HTR-8/SVneo (cell line): Measurements from ENCODE around the gene ANAPC2.
A peak's percentile ranks its signal among the peaks of the same experiment; 100 is the strongest.
"Not testable (repeated sequence)": the region's sequence is repeated elsewhere in the genome, so short reads cannot be mapped to it uniquely, and the experiment has no call there.

Experiments
- DNase-seq: peaks from one replicate; pipeline ENCODE4 v3.0.0; 2011; ENCODE audit warnings: low spot score, mixed read lengths; ENCODE audit not compliant: insufficient read length
- FAIRE-seq: peaks from 2 replicates; lab custom pipeline; 2011; peaks lifted over from hg19 to GRCh38; lab: Jason Lieb, UNC

The ANAPC2 gene

DNA sequence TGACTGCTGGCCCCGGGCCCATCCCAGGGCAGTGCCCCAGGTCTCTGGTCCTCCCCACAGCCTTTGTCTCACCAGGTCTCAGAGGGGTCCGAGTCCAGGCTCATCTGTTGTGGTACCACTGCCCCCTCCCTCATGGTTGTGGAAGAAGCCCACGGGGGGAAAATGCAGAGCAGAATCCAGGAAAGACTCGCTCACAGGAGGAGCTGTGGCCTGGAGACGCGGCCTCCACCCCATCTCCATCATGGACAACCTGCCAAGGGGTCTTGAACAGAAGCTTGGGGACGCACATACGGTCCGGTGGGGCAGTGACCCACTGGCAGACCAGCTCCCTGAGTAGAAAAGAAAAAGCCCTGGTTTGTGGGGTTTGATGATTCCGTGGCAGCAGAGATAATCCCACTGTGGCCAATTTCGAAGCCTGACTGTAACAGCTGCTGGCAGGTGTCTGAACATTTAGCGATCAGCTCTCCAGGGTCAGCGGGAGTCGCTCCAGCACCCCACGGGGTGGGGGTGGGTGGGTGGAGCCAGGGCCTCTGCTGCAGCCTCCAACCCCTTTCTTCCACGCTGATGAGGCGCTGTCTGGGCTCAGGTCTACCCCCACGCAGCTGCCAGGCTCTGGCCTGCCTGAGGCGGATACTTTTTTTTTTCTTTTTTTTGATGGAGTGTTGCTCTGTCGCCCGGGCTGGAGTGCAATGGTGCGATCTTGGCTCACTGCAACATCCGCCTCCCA, 51.3 kb downstream of the ANAPC2 start:
- FAIRE-seq (no peak), DNase-seq (no peak)

DNA sequence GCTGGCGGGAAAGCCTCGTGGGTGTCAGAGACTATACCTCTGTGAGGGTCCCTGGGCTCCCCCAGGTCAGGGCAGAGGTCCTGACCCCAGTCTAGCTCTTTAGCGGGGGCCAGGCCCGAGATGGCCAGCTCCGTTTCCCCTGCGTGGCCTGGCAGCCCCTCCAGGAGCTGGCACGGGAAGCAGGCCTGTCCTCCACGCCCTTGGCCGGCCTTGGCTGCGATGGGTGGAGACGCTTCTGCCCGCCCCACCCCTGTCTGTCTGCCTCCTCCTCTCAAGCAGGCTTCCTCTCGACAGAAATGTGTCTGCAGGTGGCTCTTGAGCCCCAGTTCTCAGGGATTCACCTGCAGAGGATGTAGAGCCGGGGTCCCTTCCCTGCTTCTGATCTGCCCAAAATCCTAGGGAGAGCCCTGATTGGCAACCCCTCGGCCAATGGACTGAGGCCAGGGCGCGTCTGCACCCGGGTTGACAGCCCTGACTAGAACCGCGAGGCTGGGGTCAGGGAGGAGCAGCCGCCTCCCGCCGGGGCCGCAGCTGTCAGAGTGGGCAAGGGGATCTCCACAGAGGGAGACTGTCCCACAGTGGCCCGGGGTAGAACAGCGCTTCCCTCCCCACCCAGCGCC, 52.0 kb downstream of the ANAPC2 start:
- DNase-seq (no peak), FAIRE-seq (no peak)

DNA sequence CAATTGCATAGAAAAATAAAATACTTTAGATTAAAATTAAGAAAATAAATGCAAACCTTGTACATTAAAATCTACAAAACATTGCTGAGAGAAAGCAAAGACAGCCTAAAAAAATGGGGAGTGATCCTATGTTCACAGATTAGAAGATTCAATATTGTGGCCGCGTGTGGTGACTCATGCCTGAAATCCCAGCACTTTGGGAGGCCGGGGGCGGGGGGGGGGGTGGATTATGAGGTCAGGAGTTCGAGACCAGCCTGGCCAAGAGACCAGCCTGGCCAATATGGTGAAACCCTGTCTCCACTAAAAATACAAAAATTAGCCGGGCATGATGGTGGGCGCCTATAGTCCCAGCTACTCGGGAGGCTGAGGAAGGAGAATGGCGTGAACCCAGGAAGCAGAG, 53.2 kb downstream of the ANAPC2 start:
- not testable (repeated sequence) for FAIRE-seq

DNA sequence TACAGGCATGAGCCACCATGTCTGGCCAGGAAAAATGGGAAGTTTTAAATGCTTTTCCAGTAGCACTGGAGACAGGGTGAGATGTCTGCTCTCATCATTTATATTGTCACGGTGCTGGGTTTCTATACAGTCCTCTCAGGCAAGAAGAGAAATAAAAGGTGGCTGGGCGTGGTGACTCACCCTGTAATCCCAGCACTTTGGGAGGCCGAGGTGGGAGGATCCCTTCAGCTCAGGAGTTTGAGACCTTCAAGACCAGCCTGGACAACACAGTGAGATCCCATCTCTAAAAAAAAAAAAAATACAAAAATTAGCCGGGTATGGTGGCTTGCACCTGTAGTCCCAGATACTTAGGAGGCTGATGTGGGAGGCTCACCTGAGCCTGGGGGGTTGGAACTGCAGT, 54.2 kb downstream of the ANAPC2 start:
- FAIRE-seq (no peak), DNase-seq (no peak)

More for the DNA sequence above, 53.2 kb downstream of the ANAPC2 start:
- not testable (repeated sequence) for DNase-seq

DNA sequence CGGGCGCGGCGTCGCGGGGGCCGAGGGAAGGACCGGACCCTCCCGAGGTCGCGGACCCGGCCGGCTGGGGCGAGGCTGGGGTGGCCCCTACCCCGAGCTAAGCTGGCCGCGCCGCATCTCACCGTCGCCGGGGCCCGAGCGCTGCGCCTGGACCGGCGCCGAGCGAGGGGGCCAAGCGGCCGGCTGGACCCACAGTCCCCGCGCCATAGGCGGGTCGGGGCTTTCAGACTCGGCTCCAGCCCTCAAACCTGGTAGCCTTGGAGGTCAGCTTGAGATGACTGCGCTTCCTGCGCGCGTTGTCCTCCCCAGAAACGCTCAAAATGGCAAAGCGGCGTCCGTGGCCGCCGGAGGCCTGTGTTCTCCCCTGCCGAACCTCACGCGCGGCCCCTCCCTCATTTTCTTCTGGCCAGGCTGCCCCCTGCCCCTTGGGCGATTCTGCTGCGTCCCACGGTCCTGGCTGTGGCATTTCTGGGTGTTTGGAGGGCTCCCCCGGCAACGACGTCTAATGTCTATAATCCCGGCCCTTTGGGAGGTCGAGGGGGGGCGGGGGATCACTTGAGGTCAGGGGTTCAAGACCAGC, 58.1 kb downstream of the ANAPC2 start:
- FAIRE-seq = no peak

DNA sequence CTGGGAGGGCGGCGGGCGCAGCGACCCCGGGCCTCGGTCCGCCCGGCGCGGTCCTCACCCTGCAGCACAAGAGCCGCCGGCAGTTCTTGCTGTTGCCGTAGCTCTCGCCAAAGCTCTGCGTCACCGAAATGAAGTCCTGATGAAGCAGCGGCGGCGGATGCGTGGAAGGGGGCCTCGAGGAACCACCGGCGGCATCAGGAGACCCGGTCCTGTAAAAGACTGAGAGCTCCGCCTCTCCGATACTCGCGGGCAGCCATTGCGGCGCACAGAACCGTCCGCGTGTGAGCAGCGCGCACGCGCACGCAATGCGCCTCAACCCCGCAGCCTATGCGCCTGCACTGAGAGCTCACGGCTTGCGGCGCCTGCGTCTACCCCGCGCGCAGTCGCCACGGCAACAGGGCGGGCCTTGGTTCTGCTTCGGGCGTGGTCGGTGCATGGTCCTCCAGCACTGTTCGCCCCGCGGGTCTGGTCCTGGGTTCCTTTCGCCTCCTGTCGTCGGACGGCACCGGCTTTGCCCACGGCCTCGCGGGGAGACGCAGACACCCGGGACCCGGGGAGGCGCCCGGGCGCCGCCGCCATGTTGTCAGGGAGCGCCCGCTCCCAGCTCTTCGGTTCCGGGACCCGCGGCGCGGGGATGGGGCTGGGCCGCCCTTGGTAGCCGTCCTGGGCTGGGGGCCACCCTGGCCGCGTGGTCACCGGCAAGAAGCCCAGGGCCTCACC, 58.7 kb downstream of the ANAPC2 start:
- DNase-seq (peak; percentile 86), FAIRE-seq (peak; percentile 33)

More for the DNA sequence above, 58.1 kb downstream of the ANAPC2 start:
- DNase-seq = no peak

DNA sequence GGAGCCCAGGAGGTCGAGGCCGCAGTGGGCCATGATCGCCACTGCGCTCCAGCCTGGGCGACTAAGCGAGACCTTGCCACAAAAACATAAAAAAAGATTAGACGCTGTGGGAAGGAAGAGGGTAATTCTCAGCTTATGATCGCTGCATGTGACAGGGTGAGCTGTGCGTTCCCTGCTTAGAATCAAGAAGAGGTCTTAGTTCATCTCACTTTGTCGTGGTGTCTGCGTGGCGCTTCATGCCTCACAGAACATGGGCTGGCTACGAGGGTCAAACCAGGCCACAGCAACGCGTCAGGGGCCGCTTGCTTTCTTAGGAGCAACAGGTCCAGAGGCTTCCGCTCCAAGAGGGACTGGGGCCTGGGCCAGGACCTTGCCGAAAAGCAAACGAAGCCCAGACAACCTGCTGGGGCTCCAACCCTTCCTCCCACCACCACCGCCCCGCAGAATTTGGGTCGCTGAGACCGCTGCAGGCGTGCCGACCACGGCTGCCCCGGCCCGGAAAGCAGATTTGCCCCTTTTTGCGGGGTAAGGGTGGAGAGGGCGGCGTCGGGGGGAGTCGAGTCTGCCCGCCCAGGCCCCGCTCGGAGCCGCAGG, 59.4 kb downstream of the ANAPC2 start:
- DNase-seq (no peak), FAIRE-seq (no peak)

DNA sequence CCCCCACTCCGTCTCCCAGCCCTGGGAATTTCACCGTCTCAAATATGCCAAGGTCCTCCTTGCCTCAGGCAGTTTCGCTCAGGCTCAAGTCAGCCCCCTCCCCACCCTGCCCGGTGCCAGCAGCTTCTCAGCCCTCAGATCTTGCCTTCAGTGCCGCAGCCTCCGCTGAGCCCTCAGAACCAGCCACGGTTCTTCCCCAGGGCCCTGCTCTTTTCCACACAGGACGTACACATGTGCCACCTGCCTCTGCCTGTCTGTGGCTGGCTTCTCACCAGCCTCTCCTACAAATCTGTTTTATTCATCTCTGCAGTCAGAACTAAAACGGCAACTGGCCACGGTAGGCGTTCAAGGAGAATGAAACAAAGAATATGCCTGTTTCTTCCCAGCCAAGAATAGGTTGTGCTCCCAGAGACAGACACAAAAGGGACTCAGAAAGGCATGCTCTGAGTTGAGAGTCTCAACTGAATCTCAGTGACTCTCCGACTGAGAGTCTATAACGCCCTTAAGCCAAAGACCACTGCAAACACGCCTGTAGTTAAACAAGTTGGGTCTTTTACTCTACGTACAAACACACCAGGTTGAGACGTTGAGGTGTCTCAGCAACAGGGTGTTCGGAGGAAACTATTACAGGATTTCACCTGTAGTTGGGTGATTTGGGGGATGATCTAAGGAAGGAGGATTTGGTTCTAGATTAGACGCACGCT, 60.0 kb downstream of the ANAPC2 start:
- DNase-seq (no peak), FAIRE-seq (no peak)

DNA sequence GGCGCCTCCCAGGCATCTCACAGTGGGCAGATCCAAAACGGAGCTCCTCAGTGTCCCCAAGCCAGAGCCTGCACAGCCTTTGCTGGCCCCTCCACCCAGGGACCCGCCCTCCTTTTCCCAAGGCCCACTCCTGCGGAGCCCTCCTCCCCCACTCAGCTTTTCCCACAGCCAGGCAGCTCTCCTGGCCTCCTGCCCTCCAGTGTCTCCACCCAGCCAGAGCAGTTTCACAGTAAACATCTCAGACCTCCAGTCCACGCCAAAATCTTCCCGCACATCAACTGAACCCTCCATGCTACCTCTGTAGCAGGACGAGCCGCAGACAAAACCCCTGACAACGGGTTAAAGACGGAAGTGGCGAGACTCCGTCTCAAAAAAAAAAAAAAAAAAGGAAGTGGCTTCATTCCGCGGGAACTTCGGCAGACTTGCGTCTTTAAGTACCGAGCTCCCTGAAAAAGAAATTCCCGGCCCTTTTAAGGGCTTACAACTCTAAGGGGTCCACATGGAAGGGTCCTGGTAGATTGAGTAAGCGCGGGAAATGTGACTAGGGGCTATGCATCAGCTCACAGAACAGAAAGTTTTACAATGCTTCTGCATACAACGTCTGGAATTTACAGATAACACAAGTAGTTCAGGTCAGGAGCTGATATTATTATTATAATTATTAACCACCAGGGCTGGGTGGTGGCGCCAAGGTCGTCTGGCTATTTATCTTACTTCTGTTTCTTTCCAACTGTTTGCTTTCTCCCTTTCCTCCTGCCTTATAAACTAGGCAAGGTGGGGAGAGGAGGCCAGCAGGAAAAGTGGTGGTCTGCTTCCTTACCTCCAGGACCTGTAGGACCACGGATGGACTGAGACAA, 60.8 kb downstream of the ANAPC2 start:
- FAIRE-seq (no peak), DNase-seq (no peak)

DNA sequence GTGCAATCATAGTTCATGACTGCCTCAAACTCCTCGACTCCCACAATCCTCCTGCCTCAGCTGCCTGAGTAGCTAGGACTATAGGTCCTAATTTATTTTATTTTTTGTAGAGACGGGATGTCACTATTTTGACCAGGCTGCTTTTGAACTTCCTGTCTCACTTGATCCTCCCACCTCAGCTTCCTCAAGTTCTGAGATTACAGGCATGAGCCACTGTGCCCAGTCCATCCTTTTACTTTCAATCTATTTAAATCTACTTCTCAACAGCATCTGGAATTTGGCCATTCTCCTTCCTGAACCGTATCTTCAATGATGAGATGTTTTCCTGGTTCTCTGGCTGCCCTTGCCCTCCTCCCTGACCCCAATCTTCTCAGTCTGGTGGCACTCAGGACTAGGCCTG, 61.6 kb downstream of the ANAPC2 start:
- FAIRE-seq (no peak), DNase-seq (no peak)
